Right forelimb (tissue), 1 donor: Measurements from ENCODE around the gene TCTN2.

Experiments
- DNase-seq: peaks from one replicate; pipeline ENCODE4 v3.0.0-alpha.2; 2018

Gene TCTN2

GRCh38 chr12:123670882-123671728 is at the start of gene TCTN2:
Gene TCTN2 (plus strand): TSS chr12:123671113. CDS start chr12:123671241, 128 bp downstream.
- DNase-seq: peak; percentile 97

- DNase-seq: no peak
Measured at GRCh38 chr12:123621619-123622530, 49.0 kb upstream of the TCTN2 start.

GRCh38 chr12:123633379-123634141 is 37.4 kb upstream of the TCTN2 start, which contains the start of the genes EIF2B1 and GTF2H3:
Gene EIF2B1 (minus strand): TSS chr12:123633686. CDS start chr12:123633557, 129 bp downstream.
Gene GTF2H3 (plus strand): TSS chr12:123633829. CDS start chr12:123633860, 31 bp downstream.
- DNase-seq: peak; percentile 99

- DNase-seq: no peak
Measured at GRCh38 chr12:123634142-123634561, 36.8 kb upstream of the TCTN2 start.

GRCh38 chr12:123643911-123644310 is 27.0 kb upstream of the TCTN2 start:
- DNase-seq: no peak

- DNase-seq: no peak
Measured at GRCh38 chr12:123645380-123645779, 25.5 kb upstream of the TCTN2 start.

- no peak for DNase-seq
Measured at GRCh38 chr12:123645878-123646277, 25.0 kb upstream of the TCTN2 start.

GRCh38 chr12:123648401-123648800 is 22.5 kb upstream of the TCTN2 start:
- no peak for DNase-seq

GRCh38 chr12:123654129-123654701 is 16.7 kb upstream of the TCTN2 start:
- DNase-seq: no peak

- no peak for DNase-seq
Measured at GRCh38 chr12:123655420-123655819, 15.5 kb upstream of the TCTN2 start.

- DNase-seq: no peak
Measured at GRCh38 chr12:123656392-123656791, 14.5 kb upstream of the TCTN2 start.

- DNase-seq: no peak
Measured at GRCh38 chr12:123657211-123657610, 13.7 kb upstream of the TCTN2 start.

- DNase-seq: no peak
Measured at GRCh38 chr12:123659996-123660727, 10.8 kb upstream of the TCTN2 start.

GRCh38 chr12:123667771-123668170 is 3.1 kb upstream of the TCTN2 start:
- DNase-seq: no peak

- no peak for DNase-seq
Measured at GRCh38 chr12:123671876-123672275, 963 bp downstream of the TCTN2 start.

- DNase-seq: no peak
Measured at GRCh38 chr12:123675436-123675835, 4.5 kb downstream of the TCTN2 start.

GRCh38 chr12:123676616-123677320 is 5.9 kb downstream of the TCTN2 start:
- DNase-seq: no peak

GRCh38 chr12:123678981-123679380 is 8.1 kb downstream of the TCTN2 start:
- no peak for DNase-seq

- DNase-seq: no peak
Measured at GRCh38 chr12:123681605-123682004, 10.7 kb downstream of the TCTN2 start.

GRCh38 chr12:123683964-123684363 is 13.1 kb downstream of the TCTN2 start:
- DNase-seq: no peak
